ENCODE data around the gene PVRIG. TPM values are rescaled to one million over a fixed set of nuclear protein-coding genes. Genes with fewer than 3 reads are reported as not detected.
A peak's percentile ranks its signal among the peaks of the same experiment; 100 is the strongest.
"Not testable (repeated sequence)": the region's sequence is repeated elsewhere in the genome, so short reads cannot be mapped to it uniquely, and the experiment has no call there.

Gene PVRIG
- total RNA-seq, 1 experiment from 2014 or later, result 0.55 TPM

- H3K9me3 Mint-ChIP-seq, H3K4me3 Mint-ChIP-seq, ATAC-seq, H3K4me1 Mint-ChIP-seq, H3K36me3 Mint-ChIP-seq, H3K27ac Mint-ChIP-seq: not testable (repeated sequence)
- ChIA-PET POLR2A (interaction anchor here (0.6 kb wide), 1 partner anchor 83 kb away, joined by 4 read pairs; no protein-coding TSS in a partner anchor), CTCF (interaction anchor here (0.6 to 5.2 kb wide), 7 partner anchors 16 to 128 kb away, joined by 3 to 44 read pairs (median 5); partner anchors contain the start of genes AP4M1, GAL3ST4 and MCM7)
- peak; percentile 81 for DNase-seq (ENCODE audit: low spot score)
- H3K27me3 Mint-ChIP-seq (ENCODE audit: low read depth), result peaks cover 29% of the 10 kb centered on the region
These were observed 1.8 kb upstream of the PVRIG start for GRCh38 chr7:100217934-100218333.

GRCh38 chr7:100219271-100219737 lies 445 bp upstream of the PVRIG start:
- H3K4me3 Mint-ChIP-seq, result no peak overlapping the region
- ChIA-PET POLR2A (no interaction called here), CTCF (interaction anchor here (1.3 to 5.2 kb wide), 2 partner anchors 53 to 88 kb away, joined by 3 to 44 read pairs; no protein-coding TSS in a partner anchor)
- peaks cover 5% of the 10 kb centered on the region; the same call in 1 of the 2 replicates for H3K36me3 Mint-ChIP-seq
- TF ChIP-seq TP53 (CRISPR knock-in tag; IDR thresholded peaks at IDR 0.05) (no peak), RORB (CRISPR knock-in tag; IDR thresholded peaks at IDR 0.05) (no peak), IRF2 (CRISPR knock-in tag; IDR thresholded peaks at IDR 0.05; ENCODE audit: borderline replicate concordance, low read depth) (no peak), ETV6 (CRISPR knock-in tag; IDR thresholded peaks at IDR 0.05) (no peak), CBFB (CRISPR knock-in tag; IDR thresholded peaks at IDR 0.05; ENCODE audit: low read depth) (no peak), ZNF416 (CRISPR knock-in tag; IDR thresholded peaks at IDR 0.05) (no peak), MYBL2 (CRISPR knock-in tag; IDR thresholded peaks at IDR 0.05) (no peak)
- TF ChIP-seq, protein P1, sequence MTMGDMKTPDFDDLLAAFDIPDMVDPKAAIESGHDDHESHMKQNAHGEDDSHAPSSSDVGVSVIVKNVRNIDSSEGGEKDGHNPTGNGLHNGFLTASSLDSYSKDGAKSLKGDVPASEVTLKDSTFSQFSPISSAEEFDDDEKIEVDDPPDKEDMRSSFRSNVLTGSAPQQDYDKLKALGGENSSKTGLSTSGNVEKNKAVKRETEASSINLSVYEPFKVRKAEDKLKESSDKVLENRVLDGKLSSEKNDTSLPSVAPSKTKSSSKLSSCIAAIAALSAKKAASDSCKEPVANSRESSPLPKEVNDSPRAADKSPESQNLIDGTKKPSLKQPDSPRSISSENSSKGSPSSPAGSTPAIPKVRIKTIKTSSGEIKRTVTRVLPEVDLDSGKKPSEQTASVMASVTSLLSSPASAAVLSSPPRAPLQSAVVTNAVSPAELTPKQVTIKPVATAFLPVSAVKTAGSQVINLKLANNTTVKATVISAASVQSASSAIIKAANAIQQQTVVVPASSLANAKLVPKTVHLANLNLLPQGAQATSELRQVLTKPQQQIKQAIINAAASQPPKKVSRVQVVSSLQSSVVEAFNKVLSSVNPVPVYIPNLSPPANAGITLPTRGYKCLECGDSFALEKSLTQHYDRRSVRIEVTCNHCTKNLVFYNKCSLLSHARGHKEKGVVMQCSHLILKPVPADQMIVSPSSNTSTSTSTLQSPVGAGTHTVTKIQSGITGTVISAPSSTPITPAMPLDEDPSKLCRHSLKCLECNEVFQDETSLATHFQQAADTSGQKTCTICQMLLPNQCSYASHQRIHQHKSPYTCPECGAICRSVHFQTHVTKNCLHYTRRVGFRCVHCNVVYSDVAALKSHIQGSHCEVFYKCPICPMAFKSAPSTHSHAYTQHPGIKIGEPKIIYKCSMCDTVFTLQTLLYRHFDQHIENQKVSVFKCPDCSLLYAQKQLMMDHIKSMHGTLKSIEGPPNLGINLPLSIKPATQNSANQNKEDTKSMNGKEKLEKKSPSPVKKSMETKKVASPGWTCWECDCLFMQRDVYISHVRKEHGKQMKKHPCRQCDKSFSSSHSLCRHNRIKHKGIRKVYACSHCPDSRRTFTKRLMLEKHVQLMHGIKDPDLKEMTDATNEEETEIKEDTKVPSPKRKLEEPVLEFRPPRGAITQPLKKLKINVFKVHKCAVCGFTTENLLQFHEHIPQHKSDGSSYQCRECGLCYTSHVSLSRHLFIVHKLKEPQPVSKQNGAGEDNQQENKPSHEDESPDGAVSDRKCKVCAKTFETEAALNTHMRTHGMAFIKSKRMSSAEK (CRISPR knock-in tag; IDR thresholded peaks at IDR 0.05; ENCODE audit: borderline replicate concordance), result no peak
- TF ChIP-seq, protein P2, sequence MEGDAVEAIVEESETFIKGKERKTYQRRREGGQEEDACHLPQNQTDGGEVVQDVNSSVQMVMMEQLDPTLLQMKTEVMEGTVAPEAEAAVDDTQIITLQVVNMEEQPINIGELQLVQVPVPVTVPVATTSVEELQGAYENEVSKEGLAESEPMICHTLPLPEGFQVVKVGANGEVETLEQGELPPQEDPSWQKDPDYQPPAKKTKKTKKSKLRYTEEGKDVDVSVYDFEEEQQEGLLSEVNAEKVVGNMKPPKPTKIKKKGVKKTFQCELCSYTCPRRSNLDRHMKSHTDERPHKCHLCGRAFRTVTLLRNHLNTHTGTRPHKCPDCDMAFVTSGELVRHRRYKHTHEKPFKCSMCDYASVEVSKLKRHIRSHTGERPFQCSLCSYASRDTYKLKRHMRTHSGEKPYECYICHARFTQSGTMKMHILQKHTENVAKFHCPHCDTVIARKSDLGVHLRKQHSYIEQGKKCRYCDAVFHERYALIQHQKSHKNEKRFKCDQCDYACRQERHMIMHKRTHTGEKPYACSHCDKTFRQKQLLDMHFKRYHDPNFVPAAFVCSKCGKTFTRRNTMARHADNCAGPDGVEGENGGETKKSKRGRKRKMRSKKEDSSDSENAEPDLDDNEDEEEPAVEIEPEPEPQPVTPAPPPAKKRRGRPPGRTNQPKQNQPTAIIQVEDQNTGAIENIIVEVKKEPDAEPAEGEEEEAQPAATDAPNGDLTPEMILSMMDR (IDR thresholded peaks at IDR 0.05), result no peak
- TF ChIP-seq, protein P3, sequence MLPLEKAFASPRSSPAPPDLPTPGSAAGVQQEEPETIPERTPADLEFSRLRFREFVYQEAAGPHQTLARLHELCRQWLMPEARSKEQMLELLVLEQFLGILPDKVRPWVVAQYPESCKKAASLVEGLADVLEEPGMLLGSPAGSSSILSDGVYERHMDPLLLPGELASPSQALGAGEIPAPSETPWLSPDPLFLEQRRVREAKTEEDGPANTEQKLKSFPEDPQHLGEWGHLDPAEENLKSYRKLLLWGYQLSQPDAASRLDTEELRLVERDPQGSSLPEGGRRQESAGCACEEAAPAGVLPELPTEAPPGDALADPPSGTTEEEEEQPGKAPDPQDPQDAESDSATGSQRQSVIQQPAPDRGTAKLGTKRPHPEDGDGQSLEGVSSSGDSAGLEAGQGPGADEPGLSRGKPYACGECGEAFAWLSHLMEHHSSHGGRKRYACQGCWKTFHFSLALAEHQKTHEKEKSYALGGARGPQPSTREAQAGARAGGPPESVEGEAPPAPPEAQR (CRISPR knock-in tag; IDR thresholded peaks at IDR 0.05), result no peak
- H3K9me3 Mint-ChIP-seq, result no peaks in the 10 kb centered on the region
- no peak overlapping the region for H3K27ac Mint-ChIP-seq
- H3K27me3 Mint-ChIP-seq (ENCODE audit: low read depth), result peaks cover 17% of the 10 kb centered on the region
- ATAC-seq (no peak), DNase-seq (ENCODE audit: low spot score) (no peak)
- no peaks in the 10 kb centered on the region for H3K4me1 Mint-ChIP-seq

DNA sequence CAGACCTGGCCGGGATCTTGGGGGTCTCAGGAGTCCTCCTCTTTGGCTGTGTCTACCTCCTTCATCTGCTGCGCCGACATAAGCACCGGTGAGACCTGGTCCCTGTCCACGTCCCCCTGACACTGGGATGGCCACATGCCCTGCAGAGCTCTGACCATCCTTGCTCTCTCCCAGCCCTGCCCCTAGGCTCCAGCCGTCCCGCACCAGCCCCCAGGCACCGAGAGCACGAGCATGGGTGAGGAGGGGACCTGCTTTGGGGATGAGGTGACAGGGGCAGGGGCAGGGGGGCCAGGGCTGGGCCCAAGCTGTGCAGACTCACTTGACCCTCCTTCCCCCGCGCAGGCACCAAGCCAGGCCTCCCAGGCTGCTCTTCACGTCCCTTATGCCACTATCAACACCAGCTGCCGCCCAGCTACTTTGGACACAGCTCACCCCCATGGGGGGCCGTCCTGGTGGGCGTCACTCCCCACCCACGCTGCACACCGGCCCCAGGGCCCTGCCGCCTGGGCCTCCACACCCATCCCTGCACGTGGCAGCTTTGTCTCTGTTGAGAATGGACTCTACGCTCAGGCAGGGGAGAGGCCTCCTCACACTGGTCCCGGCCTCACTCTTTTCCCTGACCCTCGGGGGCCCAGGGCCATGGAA lies 959 bp downstream of the PVRIG start:
- H3K36me3 Mint-ChIP-seq, result peaks cover 5% of the 10 kb centered on the region; the same call in 1 of the 2 replicates
- no peaks in the 10 kb centered on the region for H3K4me1 Mint-ChIP-seq
- DNase-seq (ENCODE audit: low spot score) (no peak), ATAC-seq (no peak)
- no peak overlapping the region for H3K27ac Mint-ChIP-seq
- H3K27me3 Mint-ChIP-seq (ENCODE audit: low read depth), result peaks cover 3% of the 10 kb centered on the region
- POLR2A ChIA-PET, result no interaction called here
- no peak overlapping the region for H3K4me3 Mint-ChIP-seq
- H3K9me3 Mint-ChIP-seq, result no peaks in the 10 kb centered on the region
- CTCF ChIA-PET, result interaction anchor here (1.3 kb wide), 1 partner anchor 51 kb away, joined by 3 read pairs; no protein-coding TSS in a partner anchor
- TF ChIP-seq NR2C2 (CRISPR knock-in tag; IDR thresholded peaks at IDR 0.05) (no peak), ZNF396 (CRISPR knock-in tag; IDR thresholded peaks at IDR 0.05; ENCODE audit: borderline replicate concordance) (no peak), MLX (CRISPR knock-in tag; IDR thresholded peaks at IDR 0.05) (no peak), SMAD3 (CRISPR knock-in tag; IDR thresholded peaks at IDR 0.05; ENCODE audit: borderline replicate concordance) (no peak), E2F1 (CRISPR knock-in tag; IDR thresholded peaks at IDR 0.05) (no peak)
- TF ChIP-seq, protein P4, sequence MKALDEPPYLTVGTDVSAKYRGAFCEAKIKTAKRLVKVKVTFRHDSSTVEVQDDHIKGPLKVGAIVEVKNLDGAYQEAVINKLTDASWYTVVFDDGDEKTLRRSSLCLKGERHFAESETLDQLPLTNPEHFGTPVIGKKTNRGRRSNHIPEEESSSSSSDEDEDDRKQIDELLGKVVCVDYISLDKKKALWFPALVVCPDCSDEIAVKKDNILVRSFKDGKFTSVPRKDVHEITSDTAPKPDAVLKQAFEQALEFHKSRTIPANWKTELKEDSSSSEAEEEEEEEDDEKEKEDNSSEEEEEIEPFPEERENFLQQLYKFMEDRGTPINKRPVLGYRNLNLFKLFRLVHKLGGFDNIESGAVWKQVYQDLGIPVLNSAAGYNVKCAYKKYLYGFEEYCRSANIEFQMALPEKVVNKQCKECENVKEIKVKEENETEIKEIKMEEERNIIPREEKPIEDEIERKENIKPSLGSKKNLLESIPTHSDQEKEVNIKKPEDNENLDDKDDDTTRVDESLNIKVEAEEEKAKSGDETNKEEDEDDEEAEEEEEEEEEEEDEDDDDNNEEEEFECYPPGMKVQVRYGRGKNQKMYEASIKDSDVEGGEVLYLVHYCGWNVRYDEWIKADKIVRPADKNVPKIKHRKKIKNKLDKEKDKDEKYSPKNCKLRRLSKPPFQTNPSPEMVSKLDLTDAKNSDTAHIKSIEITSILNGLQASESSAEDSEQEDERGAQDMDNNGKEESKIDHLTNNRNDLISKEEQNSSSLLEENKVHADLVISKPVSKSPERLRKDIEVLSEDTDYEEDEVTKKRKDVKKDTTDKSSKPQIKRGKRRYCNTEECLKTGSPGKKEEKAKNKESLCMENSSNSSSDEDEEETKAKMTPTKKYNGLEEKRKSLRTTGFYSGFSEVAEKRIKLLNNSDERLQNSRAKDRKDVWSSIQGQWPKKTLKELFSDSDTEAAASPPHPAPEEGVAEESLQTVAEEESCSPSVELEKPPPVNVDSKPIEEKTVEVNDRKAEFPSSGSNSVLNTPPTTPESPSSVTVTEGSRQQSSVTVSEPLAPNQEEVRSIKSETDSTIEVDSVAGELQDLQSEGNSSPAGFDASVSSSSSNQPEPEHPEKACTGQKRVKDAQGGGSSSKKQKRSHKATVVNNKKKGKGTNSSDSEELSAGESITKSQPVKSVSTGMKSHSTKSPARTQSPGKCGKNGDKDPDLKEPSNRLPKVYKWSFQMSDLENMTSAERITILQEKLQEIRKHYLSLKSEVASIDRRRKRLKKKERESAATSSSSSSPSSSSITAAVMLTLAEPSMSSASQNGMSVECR (CRISPR knock-in tag; IDR thresholded peaks at IDR 0.05; ENCODE audit: borderline replicate concordance), result no peak

Measured in WTC11 (cell line).